Embryonic facial prominence (tissue), 1 donor: ENCODE data around the gene TRAPPC11.

ENCODE experiments used
- DNase-seq: peaks from one replicate; pipeline ENCODE4 v3.0.0-alpha.2; 2016; ENCODE audit errors: extremely low spot score

The TRAPPC11 gene

DNA sequence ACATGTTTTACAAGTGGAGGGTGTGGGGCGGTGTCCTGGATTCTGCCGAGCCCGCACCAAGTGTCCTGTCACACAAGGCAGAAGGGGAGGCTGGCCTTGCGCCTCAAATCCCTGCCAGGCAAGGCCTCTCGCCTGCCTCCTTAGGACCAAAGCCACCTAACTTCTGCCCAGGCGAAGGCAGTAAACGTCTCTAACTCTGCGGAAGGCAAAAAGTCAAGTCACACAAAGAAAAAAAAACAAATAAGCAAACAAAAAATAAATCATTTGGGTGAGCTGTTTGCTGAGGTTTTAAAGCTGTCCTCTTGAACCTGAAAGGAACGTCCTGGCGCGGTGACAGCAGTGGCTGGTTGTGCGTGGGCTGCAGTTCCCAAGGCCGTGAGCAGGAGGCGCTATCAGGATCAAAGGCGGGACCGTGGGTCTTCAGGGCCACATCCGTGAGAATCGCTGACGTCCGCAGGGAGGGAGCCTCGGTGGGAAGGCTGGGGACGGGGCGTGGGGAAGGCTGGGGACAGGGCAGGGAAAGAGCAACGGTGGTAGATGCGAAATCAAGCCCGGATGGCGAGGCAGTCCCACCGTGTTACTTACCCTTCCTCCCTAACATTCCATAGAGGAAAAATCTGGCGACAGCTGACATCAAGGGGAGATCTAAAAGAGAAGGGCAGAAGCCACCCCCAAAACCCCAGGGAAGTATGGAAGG is 99.1 kb downstream of the TRAPPC11 start:
- DNase-seq: no peak

DNA sequence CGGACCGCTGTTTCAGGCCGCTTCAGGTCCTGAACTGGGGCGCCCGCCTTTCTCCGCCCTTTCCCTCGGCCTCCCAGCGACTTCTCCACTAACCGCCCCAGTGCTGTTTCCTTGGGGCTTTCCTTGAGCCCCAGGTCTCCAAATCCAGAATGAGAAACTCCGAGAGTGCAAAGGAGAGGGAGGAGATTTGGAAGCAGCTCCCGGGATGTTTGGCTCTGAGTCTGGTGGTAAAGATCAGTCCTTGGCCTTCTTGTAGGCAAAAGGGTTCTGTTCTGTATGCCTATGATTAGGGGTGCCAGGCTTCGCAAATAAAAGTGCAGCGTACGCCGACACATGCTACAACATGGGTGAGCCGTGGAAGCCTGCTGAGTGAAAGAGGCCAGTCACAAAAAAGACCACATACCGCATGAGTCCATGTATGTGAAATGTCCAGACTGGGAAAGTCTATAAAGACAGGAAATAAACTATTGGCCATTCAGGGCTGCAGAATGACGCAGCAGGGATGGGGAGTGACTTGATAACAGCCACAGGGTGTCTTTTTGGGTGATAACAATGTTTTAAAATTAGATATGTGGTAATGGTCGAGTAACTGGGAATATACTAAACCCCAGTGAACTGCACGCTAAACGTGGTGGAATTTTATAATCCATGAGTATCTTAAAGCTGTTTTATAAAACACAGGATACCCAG is 99.8 kb downstream of the TRAPPC11 start:
- DNase-seq: no peak

DNA sequence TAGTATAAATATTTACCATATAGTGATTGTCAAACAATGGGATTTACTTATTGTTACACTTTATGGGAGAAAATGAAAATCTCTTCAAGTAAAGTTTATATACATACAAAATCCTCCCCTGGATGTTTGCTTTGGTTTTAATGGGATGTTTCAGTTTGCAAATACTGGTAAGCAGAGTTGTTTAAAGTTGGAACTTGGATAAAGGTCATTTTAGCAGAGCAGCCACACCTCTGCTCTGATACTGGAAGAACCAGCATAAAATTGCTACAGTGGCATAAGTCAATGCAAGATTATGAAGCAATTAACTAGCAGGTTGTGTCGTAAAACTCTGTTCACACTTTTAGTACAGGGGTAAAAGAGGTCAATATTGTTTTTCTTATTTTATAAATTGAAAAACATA is 101.2 kb downstream of the TRAPPC11 start:
- no peak for DNase-seq
